ENCODE results near the gene CNFN. TPM values are rescaled to one million over a fixed set of nuclear protein-coding genes. Genes with fewer than 3 reads are reported as not detected.

The CNFN gene
- total RNA-seq, 2 experiments from 2014 or later, result not detected

Other genes with a start within 250 kb of the CNFN start
- 10 to 100 TPM; 27.4 to 28.6 TPM for gene DEDD2, start 172.6 kb downstream of the CNFN start, total RNA-seq
- gene ZNF526, start 170.0 kb downstream of the CNFN start, total RNA-seq, result 10 to 100 TPM; 17.9 to 18.0 TPM
- 10 to 100 TPM; 50.3 to 50.8 TPM for gene GSK3A, start 147.7 kb downstream of the CNFN start, total RNA-seq
- gene ERF, start 135.2 kb downstream of the CNFN start, total RNA-seq, result 10 to 100 TPM; 70.0 to 70.8 TPM
- 10 to 100 TPM; 49.5 to 51.7 TPM for gene CIC, start 121.0 kb downstream of the CNFN start, total RNA-seq
- gene PRR19, start 88.2 kb downstream of the CNFN start, total RNA-seq, result 1 to 10 TPM; 1.1 to 1.2 TPM
- 10 to 100 TPM; 43.1 to 48.5 TPM for gene PAFAH1B3, start 87.7 kb downstream of the CNFN start, total RNA-seq
- gene TMEM145, start 77.0 kb downstream of the CNFN start, total RNA-seq, result 1 to 10 TPM in 1 of 2 experiments, under 1 TPM in 1; 0.34 to 1.0 TPM
- 10 to 100 TPM in 1 of 2 experiments, 1 to 10 TPM in 1; 9.0 to 10.4 TPM for gene MEGF8, start 64.7 kb downstream of the CNFN start, total RNA-seq
- 10 to 100 TPM; 27.6 to 28.8 TPM for gene LIPE, start 37.1 kb upstream of the CNFN start, total RNA-seq
- not detected for gene CXCL17, start 52.6 kb upstream of the CNFN start, total RNA-seq
- 1 to 10 TPM in 1 of 2 experiments, under 1 TPM in 1; 0.55 to 1.2 TPM for gene CEACAM1, start 138.2 kb upstream of the CNFN start, total RNA-seq
- not detected for gene CEACAM8, start 204.6 kb upstream of the CNFN start, total RNA-seq